ENCODE results near the gene SPRY1.
A peak's percentile ranks its signal among the peaks of the same experiment; 100 is the strongest.

Gene SPRY1

DNA sequence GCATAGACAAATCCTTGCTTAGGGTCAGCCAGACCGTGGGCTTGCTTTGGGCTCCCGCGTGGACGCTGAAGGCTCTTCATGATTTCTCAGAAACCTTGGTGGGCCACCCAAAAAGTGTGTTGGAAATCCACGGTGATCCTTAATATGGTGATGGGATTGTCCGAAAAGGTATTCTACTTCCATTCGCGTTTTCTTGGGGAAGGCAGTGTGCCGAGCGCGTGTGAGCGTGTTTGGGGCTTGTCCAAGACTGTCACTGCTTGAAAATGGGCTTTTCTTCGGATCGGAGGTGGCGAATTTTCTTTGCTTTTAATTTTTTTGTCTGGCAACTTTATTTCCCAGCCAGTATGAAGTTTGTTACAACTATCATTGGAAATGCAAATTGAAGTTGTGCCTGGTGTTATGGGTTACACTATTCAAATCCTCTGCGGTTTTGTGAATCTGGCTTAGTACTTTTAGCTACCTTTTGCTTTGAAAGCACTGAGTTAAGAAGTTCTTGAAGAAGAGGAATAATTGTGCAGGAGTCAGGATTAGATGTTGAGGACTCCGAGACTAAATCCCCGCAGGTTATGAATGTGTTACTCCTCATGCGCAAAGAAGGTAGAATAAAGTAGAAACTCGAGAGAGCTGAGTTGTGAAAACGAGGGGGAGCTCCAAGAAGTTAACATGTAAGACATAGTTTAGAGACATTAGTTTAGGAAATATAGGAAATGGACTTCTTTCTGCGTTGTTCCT lies 3.2 kb downstream of the SPRY1 start:
- peak overlapping the region; percentile 50 for H3K4me3 ChIP-seq (ENCODE audit: low read depth, low read length)
- DNase-seq (ENCODE audit: low read depth) = no peak
- TF ChIP-seq, protein P1, sequence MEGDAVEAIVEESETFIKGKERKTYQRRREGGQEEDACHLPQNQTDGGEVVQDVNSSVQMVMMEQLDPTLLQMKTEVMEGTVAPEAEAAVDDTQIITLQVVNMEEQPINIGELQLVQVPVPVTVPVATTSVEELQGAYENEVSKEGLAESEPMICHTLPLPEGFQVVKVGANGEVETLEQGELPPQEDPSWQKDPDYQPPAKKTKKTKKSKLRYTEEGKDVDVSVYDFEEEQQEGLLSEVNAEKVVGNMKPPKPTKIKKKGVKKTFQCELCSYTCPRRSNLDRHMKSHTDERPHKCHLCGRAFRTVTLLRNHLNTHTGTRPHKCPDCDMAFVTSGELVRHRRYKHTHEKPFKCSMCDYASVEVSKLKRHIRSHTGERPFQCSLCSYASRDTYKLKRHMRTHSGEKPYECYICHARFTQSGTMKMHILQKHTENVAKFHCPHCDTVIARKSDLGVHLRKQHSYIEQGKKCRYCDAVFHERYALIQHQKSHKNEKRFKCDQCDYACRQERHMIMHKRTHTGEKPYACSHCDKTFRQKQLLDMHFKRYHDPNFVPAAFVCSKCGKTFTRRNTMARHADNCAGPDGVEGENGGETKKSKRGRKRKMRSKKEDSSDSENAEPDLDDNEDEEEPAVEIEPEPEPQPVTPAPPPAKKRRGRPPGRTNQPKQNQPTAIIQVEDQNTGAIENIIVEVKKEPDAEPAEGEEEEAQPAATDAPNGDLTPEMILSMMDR (IDR thresholded peaks at IDR 0.05; ENCODE audit: low read depth, low read length, missing control alignments) = no peak

DNA sequence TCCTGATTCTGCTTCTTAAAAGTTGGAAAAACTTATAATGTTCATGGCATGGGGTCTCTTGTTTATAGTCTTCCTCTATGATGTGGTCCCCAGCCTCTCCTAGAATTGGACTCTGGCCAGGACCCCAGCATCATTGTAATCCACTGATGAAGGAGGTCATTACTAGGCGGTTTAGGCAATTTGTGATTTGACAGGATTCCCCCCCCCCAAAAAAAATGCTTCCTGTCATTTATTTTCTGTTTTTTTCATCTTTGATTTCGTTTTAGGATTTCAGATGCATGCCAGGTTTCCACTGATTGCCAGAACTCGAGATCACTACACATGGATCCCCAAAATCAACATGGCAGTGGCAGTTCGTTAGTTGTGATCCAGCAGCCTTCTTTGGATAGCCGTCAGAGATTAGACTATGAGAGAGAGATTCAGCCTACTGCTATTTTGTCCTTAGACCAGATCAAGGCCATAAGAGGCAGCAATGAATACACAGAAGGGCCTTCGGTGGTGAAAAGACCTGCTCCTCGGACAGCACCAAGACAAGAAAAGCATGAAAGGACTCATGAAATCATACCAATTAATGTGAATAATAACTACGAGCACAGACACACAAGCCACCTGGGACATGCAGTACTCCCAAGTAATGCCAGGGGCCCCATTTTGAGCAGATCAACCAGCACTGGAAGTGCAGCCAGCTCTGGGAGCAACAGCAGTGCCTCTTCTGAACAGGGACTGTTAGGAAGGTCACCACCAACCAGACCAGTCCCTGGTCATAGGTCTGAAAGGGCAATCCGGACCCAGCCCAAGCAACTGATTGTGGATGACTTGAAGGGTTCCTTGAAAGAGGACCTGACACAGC lies 4.9 kb downstream of the SPRY1 start:
- TF ChIP-seq, protein P1 (IDR thresholded peaks at IDR 0.05; ENCODE audit: low read depth, low read length, missing control alignments) = no peak
- no peak overlapping the region for H3K4me3 ChIP-seq (ENCODE audit: low read depth, low read length)
- DNase-seq (ENCODE audit: low read depth) = no peak

GRCh38 chr4:123402121-123402465 lies 5.5 kb downstream of the SPRY1 start:
- H3K4me3 ChIP-seq (ENCODE audit: low read depth, low read length) = no peak overlapping the region
- TF ChIP-seq, protein P1 (IDR thresholded peaks at IDR 0.05; ENCODE audit: low read depth, low read length, missing control alignments) = no peak
- no peak for DNase-seq (ENCODE audit: low read depth)

GRCh38 chr4:123403080-123403604 lies 6.5 kb downstream of the SPRY1 start:
- H3K4me3 ChIP-seq (ENCODE audit: low read depth, low read length) = no peak overlapping the region
- no peak for DNase-seq (ENCODE audit: low read depth)
- TF ChIP-seq, protein P1 (IDR thresholded peaks at IDR 0.05; ENCODE audit: low read depth, low read length, missing control alignments) = no peak

DNA sequence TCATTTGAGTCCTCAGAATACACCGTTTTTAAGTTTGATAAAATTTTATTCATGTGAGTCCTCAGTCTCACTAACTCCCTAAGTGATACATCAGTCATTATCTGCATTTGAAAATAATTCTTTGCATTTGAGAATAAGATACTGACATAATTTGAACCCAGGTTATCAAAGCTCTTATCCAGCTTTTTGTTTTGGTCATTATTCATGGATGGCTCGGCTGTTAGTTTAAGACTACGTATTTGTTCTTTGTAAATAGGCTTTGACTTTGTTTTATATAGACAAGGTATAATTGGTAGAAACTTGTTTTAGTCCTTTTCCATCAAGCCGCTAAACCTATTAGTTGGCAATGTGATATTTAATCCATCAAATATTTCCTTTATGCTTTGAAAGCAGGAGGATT lies 7.9 kb downstream of the SPRY1 start:
- no peak for DNase-seq (ENCODE audit: low read depth)
- TF ChIP-seq, protein P1 (IDR thresholded peaks at IDR 0.05; ENCODE audit: low read depth, low read length, missing control alignments) = no peak
- no peak overlapping the region for H3K4me3 ChIP-seq (ENCODE audit: low read depth, low read length)

GRCh38 chr4:123405267-123405865 lies 8.8 kb downstream of the SPRY1 start:
- TF ChIP-seq, protein P1 (IDR thresholded peaks at IDR 0.05; ENCODE audit: low read depth, low read length, missing control alignments) = no peak
- H3K4me3 ChIP-seq (ENCODE audit: low read depth, low read length) = no peak overlapping the region
- DNase-seq (ENCODE audit: low read depth) = no peak

Measured in GM12864 (cell line).